Keratinocyte (primary cell): Measurements from ENCODE around the gene PLAAT4.

Experiments
- EZH2 ChIP-seq: IDR thresholded peaks from one replicate; pipeline ENCODE4 v1.6.1; 2012; ENCODE audit warnings: inconsistent platforms, mild to moderate bottlenecking, low read length, moderate library complexity
- TF ChIP-seq, protein P1 (sequence below), 3 experiments: IDR thresholded peaks in 1 of 3; conservative IDR thresholded peaks in 1 of 3; optimal IDR thresholded peaks in 1 of 3; 2 replicates in 2 of 3; 3 replicates in 1 of 3; pipeline versions ENCODE3 to v1.5.1; 2011; ENCODE audit warnings: low read length in 3 of 3, mild to moderate bottlenecking in 3 of 3, moderate library complexity in 2 of 3, control low read depth in 1 of 3, inconsistent platforms in 1 of 3; ENCODE audit not compliant: insufficient read depth in 2 of 3; ENCODE audit errors: extremely low read depth in 1 of 3

DNA sequence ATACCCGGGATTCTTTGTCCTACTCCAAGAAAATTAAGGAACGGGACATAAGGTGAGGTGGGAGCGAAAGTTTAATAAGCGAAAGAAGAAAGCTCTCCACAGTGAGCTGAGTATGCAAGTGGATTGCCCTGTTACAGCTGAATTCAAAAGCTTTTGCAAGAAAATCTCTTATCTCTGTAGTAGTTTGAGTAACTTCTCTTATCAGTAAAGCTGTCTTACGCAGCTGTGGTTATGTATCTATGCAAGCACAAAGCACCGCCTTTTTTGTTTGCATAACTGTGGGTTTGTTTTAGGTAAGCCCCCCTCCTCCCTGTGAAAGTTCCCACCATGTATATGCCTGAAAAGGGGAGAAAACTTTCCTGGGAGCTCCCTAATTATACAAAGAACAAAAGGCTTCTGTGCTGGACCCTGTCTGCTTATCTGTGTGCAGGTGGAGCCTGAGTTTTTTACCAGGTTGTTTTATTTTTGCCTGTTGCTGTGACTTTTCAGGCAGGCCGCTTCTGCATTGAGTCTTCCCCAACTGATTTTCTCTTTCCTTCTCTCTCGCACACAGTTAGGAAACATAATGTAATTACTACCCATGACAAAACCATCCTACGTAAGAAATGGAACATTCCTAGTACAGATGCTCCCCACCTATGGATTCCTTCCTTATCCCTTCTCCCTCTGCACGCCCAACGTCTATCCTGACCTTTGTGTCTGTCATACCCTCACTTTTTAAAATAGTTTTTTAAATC lies 44.8 kb upstream of the PLAAT4 start:
- no peak for TF ChIP-seq EZH2
- TF ChIP-seq, protein P1, sequence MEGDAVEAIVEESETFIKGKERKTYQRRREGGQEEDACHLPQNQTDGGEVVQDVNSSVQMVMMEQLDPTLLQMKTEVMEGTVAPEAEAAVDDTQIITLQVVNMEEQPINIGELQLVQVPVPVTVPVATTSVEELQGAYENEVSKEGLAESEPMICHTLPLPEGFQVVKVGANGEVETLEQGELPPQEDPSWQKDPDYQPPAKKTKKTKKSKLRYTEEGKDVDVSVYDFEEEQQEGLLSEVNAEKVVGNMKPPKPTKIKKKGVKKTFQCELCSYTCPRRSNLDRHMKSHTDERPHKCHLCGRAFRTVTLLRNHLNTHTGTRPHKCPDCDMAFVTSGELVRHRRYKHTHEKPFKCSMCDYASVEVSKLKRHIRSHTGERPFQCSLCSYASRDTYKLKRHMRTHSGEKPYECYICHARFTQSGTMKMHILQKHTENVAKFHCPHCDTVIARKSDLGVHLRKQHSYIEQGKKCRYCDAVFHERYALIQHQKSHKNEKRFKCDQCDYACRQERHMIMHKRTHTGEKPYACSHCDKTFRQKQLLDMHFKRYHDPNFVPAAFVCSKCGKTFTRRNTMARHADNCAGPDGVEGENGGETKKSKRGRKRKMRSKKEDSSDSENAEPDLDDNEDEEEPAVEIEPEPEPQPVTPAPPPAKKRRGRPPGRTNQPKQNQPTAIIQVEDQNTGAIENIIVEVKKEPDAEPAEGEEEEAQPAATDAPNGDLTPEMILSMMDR (optimal IDR thresholded peaks at IDR 0.05 in 1 of 3, IDR thresholded peaks at IDR 0.05 in 1 of 3, conservative IDR thresholded peaks at IDR 0.05 in 1 of 3; ENCODE audit: extremely low read depth in 1 of 3, insufficient read depth in 2 of 3, low read length in 3 of 3), result no peak
